Astrocyte of the cerebellum (primary cell): ENCODE measurements around the gene DCX.

ENCODE experiments used
- DNase-seq: peaks from one replicate; pipeline ENCODE4 v3.0.0-alpha.2; 2011; ENCODE audit warnings: low read depth
- H3K4me3 ChIP-seq: 2 replicates; pipeline ENCODE4 v1.5.1; 2011; ENCODE audit warnings: mild to moderate bottlenecking, low read depth, low read length, moderate library complexity
- CTCF ChIP-seq: IDR thresholded peaks from 2 replicates; pipeline ENCODE4 v1.5.1; 2012; ENCODE audit warnings: low read length, low read depth, moderate library complexity, mild to moderate bottlenecking; ENCODE audit errors: missing control alignments
- in situ Hi-C: cut with HindIII; loops from 2 replicates; pipeline ENCODE4 v1.10.0; 2017; ENCODE audit warnings: low sequenced_read_pairs

DCX gene

DNA sequence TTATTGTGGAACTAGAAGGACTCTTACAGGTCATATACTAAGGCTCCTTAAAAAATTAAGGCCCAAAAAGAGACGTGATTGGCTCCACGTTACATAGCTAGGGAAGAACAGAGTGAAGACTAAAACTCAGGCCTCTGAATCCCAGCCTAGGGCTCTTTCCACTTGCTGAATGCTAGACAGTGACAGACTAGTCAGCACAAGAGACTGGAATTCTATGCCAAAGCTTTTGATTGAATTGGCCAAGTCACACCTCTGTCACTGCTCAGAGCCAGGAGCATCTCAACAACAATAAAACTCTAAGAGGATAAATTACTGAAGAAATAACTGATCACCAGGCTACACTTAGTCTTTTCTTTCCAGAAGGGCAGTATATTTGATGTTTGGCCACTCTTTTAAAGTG lies 16.8 kb downstream of the DCX start:
- H3K4me3 ChIP-seq = no peak overlapping the region
- no peak for DNase-seq
- TF ChIP-seq CTCF = no peak
- in situ Hi-C loops = no loop called here

- in situ Hi-C loops = no loop called here
- DNase-seq = no peak
- no peak overlapping the region for H3K4me3 ChIP-seq
- no peak for TF ChIP-seq CTCF
Measured at GRCh38 chrX:111394569-111394968, 17.4 kb downstream of the DCX start.

- in situ Hi-C loops = no loop called here
- DNase-seq = no peak
- TF ChIP-seq CTCF = no peak
- H3K4me3 ChIP-seq = no peak overlapping the region
Measured at GRCh38 chrX:111387470-111388070, 24.4 kb downstream of the DCX start.

GRCh38 chrX:111386615-111387233 lies 25.3 kb downstream of the DCX start:
- TF ChIP-seq CTCF = no peak
- H3K4me3 ChIP-seq = no peak overlapping the region
- in situ Hi-C loops = no loop called here
- DNase-seq = no peak

DNA sequence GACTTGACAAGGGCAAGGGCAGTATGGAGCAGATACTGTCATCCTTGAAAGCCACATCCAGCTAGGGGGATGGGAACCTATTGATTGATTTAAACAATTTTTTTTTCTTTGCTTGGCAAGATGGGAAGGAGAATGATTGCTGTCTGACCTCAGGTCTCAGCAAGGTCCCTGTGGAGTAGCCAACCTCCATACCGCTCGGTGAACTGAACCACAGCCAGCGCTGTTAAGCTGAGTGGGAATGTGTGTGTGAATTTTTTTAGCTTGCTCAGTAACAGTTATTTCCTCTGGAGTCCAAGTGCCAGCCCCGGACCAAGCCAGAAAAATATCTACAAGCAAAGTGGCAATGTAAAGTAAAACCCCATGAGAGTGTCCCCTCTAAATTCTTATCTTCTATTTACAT lies 25.9 kb downstream of the DCX start:
- TF ChIP-seq CTCF = no peak
- H3K4me3 ChIP-seq = no peak overlapping the region
- DNase-seq = no peak
- in situ Hi-C loops = no loop called here

DNA sequence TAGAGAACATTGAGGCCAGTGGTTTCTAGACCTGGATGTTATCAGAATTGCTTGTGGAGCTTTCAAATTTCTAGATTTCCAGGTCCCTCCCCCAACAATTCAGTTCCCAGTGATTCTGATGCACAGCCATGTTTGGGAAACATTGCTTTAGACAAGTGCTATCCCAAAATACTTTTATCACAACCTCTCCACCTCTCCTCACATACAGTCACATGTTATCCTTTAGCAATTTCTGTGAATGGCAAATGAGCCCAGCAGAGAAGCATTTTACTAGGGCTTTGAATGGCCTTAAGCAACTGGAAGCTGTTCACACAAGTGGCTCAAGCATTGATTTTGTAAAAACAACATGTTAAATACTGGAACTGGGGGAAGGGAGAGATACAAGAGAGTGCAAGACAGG lies 29.7 kb downstream of the DCX start:
- no peak overlapping the region for H3K4me3 ChIP-seq
- in situ Hi-C loops = no loop called here
- no peak for DNase-seq
- TF ChIP-seq CTCF = no peak
